Retinal pigment epithelial cell (primary cell): ENCODE results near the gene ZNF670.
A peak's percentile ranks its signal among the peaks of the same experiment; 100 is the strongest.

Source experiments
- DNase-seq: peaks from one replicate; pipeline ENCODE4 v3.0.0-alpha.2; 2010; ENCODE audit warnings: low read depth
- H3K4me3 ChIP-seq: 2 replicates; pipeline ENCODE4 v1.5.1; 2011; ENCODE audit warnings: mild to moderate bottlenecking, low read length, control low read depth, moderate library complexity
- CTCF ChIP-seq: conservative IDR thresholded peaks from 2 replicates; pipeline ENCODE4 v1.5.1; 2011; ENCODE audit warnings: low read depth, low read length, control low read depth, inconsistent platforms

Gene ZNF670

GRCh38 chr1:247115545-247115944 is 36.9 kb upstream of the ZNF670 start:
- no peak for TF ChIP-seq CTCF
- no peak for DNase-seq
- H3K4me3 ChIP-seq = no peak overlapping the region

- no peak for TF ChIP-seq CTCF
- no peak overlapping the region for H3K4me3 ChIP-seq
- DNase-seq = no peak
Observed at GRCh38 chr1:247115141-247115510, 36.5 kb upstream of the ZNF670 start.

GRCh38 chr1:247114351-247115140 is 35.9 kb upstream of the ZNF670 start:
- no peak for TF ChIP-seq CTCF
- DNase-seq = no peak
- H3K4me3 ChIP-seq = no peak overlapping the region

- no peak for DNase-seq
- TF ChIP-seq CTCF = no peak
- no peak overlapping the region for H3K4me3 ChIP-seq
Observed at GRCh38 chr1:247113733-247114271, 35.2 kb upstream of the ZNF670 start.

GRCh38 chr1:247113094-247113497 is 34.5 kb upstream of the ZNF670 start:
- no peak overlapping the region for H3K4me3 ChIP-seq
- DNase-seq = no peak
- no peak for TF ChIP-seq CTCF

GRCh38 chr1:247112479-247112781 is 33.8 kb upstream of the ZNF670 start:
- TF ChIP-seq CTCF = no peak
- H3K4me3 ChIP-seq = peak overlapping the region; percentile 56
- DNase-seq = no peak
